HFF-Myc (cell line): ENCODE results near the gene COA8.

Experiments used
- DNase-seq: peaks from one replicate; pipeline ENCODE4 v3.0.0-alpha.2; 2011; ENCODE audit warnings: low read depth; ENCODE audit errors: extremely low read depth
- H3K4me3 ChIP-seq: replicated peaks from 2 replicates; pipeline ENCODE4 v1.5.1; 2011; ENCODE audit warnings: low read depth, mild to moderate bottlenecking, control low read depth, low read length
- TF ChIP-seq, protein P1 (sequence below): IDR thresholded peaks from 2 replicates; pipeline ENCODE4 v1.5.1; 2012; ENCODE audit warnings: mild to moderate bottlenecking, low read depth, low read length, control low read depth; ENCODE audit errors: missing control alignments

COA8 gene

DNA sequence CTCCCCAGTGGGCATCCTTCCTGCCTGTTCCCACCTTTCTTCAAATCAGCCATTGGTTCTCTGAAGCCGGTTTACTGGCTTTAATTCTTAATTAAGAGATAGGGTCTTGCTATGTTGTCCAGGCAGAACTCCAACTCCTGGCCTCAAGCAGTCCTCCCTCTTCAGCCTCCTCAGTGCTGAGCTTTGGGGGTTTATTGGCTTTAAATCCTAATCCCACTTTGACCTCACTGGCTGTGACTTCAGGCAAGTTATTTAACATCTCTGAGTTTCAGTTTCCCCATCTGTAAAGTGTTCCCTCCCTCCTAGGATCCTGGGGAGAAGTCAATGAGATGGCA is 35.9 kb upstream of the COA8 start:
- no peak overlapping the region for H3K4me3 ChIP-seq
- TF ChIP-seq, protein P1, sequence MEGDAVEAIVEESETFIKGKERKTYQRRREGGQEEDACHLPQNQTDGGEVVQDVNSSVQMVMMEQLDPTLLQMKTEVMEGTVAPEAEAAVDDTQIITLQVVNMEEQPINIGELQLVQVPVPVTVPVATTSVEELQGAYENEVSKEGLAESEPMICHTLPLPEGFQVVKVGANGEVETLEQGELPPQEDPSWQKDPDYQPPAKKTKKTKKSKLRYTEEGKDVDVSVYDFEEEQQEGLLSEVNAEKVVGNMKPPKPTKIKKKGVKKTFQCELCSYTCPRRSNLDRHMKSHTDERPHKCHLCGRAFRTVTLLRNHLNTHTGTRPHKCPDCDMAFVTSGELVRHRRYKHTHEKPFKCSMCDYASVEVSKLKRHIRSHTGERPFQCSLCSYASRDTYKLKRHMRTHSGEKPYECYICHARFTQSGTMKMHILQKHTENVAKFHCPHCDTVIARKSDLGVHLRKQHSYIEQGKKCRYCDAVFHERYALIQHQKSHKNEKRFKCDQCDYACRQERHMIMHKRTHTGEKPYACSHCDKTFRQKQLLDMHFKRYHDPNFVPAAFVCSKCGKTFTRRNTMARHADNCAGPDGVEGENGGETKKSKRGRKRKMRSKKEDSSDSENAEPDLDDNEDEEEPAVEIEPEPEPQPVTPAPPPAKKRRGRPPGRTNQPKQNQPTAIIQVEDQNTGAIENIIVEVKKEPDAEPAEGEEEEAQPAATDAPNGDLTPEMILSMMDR, result no peak
- no peak for DNase-seq

DNA sequence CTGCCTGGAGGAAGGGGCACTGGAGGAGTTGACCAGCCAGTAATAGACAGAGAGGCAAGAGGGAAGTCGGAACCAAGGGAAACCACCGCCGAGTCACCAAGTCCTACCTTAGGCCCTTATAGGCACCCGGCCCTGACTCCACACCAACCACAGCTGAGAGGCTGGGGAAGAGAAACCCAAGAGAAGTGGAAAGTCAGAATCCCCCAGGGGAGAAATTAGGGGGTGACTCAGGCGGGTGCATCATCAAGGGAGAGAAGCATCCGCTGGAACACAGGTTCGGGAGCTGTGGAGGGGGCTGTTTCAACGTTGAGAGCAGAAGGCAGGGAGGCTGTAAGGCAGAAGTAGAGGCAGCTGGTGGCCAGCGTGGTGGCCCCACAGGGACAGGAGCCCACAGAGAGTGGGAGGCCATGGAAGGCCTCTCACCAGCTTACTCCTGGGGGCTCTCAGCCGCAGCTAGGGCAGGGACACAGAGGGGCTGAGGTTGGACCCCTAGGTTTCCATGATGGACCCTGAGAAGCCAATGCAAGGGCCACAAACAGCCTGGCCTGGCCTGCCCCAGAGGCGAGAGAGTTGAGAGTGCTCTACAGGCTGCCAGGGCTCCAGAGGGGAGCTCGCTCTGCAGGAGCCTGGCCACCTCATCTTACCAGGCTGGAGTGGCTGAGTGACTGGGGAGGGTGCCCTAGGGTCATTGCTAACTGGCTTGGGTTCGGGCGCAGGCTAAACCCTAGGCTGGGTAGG is 35.2 kb upstream of the COA8 start:
- H3K4me3 ChIP-seq, result peak overlapping the region; percentile 98
- no peak for DNase-seq
- TF ChIP-seq, protein P1, result no peak

DNA sequence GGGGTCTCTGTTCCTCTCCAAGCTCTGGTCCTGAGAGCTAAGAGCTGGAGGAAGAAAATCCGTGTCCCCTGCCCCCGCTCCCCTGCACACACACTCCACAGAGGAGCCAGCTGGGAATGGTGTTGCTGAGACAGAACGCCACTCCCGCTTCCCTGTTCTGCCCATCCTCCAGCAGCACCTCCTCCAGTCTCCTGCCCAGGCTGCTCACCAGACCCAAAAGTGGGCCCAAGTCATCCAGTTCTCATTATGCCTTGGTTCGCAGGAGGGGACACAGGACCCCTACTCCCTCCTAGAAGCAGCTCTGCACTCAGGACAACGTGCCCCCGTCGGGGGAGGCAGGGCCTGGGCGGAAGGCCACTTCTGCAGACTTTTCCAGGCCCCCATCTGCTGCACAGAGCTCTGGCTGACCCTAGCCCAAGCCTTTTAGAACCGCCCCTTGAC is 34.6 kb upstream of the COA8 start:
- no peak for DNase-seq
- TF ChIP-seq, protein P1, result no peak
- peak overlapping the region; percentile 98 for H3K4me3 ChIP-seq

DNA sequence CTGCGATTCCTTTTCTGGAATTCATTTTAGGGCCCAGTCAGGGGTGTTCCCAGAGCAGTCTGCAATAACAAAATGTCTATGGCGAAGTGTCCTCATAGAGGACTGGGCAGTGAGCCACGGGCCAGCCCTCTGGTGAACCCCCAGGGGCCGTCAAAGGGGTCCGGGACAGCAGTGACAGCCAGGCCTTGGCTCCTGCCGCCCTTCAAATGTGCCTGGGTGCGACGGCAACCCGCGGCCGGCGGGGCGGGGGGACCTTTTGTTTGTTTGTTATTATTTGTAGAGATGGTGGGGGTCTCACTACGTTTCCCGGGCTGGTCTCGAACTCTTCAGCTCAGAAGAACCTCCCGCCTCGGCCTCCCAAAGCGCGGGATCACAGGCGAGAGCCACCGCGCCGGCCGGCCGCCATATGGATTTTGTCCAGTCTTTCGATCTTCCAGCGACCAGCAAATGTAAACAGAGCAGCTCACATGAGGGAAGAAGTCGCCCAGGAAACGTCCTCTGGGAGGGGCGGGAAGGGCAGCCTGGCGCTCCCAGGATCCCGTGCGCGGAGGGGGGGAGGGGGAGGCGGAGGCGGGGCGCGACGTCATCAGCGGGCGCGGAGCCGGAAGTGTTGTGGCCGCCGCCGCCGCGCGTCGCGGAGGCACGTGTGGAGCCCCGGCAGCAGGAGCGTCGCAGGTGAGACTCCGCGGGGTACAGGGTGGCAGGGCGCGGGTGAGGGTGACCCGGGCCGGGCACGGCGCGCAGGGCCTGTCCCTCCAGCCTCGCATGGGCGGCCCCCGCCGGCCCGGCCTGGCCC is 34.0 kb upstream of the COA8 start, which contains the start of gene TRMT61A:
Gene TRMT61A (plus strand): TSS at position 610 of the 796 bp plus-strand sequence. CDS start 783 bp downstream, outside the sequence.
- H3K4me3 ChIP-seq, result peak within 1 kb of the TSS; percentile 98
- DNase-seq, result peak; percentile 80
- TF ChIP-seq, protein P1, result no peak

DNA sequence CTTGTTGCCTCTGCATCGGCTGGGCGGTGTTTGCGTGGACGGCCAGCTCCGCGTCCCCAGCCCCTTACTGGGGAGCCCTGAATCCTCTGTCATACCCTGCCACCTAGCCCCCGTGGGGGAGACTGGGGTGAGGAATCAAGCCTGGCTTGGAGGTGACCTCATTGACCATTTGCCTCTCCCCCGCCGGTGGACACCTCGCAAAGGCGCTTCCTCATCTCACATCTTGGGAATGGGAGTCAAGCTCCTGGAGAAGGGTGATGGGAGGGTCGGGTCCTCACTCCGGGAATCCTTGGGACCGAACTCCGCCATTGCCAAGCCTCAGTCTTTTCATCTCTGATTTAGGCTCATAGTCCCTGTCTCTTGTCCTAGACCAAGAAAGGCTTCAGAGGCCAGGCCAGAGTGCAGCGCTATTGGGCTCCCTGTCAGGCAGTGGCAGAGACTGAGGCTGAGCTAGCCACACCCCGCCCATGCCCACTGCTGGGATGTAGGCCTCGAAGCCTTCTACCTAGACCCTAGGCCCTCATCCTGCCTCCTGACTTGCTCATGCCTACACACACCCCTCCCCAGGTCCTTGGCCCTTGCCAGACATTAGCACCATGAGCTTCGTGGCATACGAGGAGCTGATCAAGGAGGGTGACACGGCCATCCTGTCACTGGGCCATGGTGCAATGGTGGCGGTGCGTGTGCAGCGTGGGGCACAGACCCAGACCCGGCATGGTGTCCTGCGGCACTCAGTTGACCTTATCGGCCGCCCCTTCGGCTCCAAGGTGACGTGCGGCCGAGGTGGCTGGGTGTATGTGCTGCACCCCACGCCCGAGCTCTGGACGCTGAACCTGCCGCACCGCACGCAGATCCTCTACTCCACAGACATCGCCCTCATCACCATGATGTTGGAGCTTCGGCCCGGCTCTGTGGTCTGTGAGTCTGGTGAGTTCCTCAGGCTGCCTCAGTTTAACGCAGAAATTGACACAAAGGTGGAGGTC is 33.1 kb upstream of the COA8 start:
- H3K4me3 ChIP-seq, result peak overlapping the region; percentile 98
- no peak for DNase-seq
- TF ChIP-seq, protein P1, result no peak

DNA sequence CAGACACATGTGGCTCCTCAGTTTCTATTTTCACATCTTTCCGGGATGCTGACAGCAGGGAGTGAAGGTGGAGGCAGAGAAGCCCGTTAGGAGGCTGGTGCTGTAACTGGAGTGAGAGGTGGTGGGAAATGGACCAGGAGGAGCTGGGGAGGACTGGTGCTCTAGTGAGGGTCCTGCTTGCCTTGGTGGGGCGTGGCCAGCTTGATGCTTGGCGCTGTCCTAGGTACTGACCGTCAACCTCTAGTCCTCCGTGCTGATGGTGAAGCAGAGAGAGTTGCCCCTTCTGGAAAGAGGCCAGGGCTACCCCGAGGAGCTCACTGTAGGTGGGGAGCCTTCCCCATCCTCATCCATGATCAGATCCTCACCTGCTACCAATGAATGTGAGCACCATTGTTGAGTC is 32.4 kb upstream of the COA8 start:
- no peak for DNase-seq
- H3K4me3 ChIP-seq, result peak overlapping the region; percentile 98
- TF ChIP-seq, protein P1, result no peak
